K562 (cell line): ENCODE results near the gene CENPX. TPM values are rescaled to one million over a fixed set of nuclear protein-coding genes. Genes with fewer than 3 reads are reported as not detected.

Source experiments
- CBX8 ChIP-seq: fragments of 200-600 bp; sonication (generic); IDR thresholded peaks from 2 replicates; pipeline ENCODE4 v1.6.1; 2012; ENCODE audit warnings: borderline replicate concordance, mixed run types, low read depth, mild to moderate bottlenecking, moderate library complexity, mixed read lengths, low read length, control low read depth, inconsistent platforms; ENCODE audit not compliant: poor library complexity, severe bottlenecking; ENCODE audit errors: extremely low read depth
- COPS2 ChIP-seq: fragments of 450-650 bp; conservative IDR thresholded peaks from 2 replicates; pipeline ENCODE4 v1.6.1; 2016; ENCODE audit warnings: mild to moderate bottlenecking, moderate library complexity
- ESRRA ChIP-seq: fragments of 450-650 bp; IDR thresholded peaks from 2 replicates; pipeline ENCODE4 v1.6.1; 2014; ENCODE audit warnings: low read depth, mild to moderate bottlenecking, moderate library complexity, borderline replicate concordance
- FOXK2 ChIP-seq, 2 experiments: fragments of 450-650 bp; IDR thresholded peaks in 1 of 2; conservative IDR thresholded peaks in 1 of 2; 2 replicates each; pipeline ENCODE4 v1.6.1; 2016; ENCODE audit warnings: low read depth in 2 of 2, mild to moderate bottlenecking in 1 of 2
- HDAC8 ChIP-seq: fragments of 450-650 bp; IDR thresholded peaks from 2 replicates; pipeline ENCODE4 v1.6.1; 2016; ENCODE audit warnings: mild to moderate bottlenecking, missing genetic modification characterization, moderate library complexity, missing compliant biosample characterization
- MCM5 ChIP-seq: fragments of 450-650 bp; IDR thresholded peaks from 2 replicates; pipeline ENCODE4 v1.6.1; 2016; ENCODE audit warnings: low read depth
- NFATC3 ChIP-seq: fragments of 450-650 bp; IDR thresholded peaks from 2 replicates; pipeline ENCODE4 v1.6.1; 2017; ENCODE audit warnings: mild to moderate bottlenecking
- POLR2A ChIP-seq: fragments of 450-650 bp; conservative IDR thresholded peaks from 2 replicates; pipeline ENCODE4 v1.6.1; 2016
- POLR2G ChIP-seq: fragments of 200-400 bp; formaldehyde crosslinking; IDR thresholded peaks from 2 replicates; pipeline ENCODE4 v1.6.1; 2017; ENCODE audit warnings: low read depth, mild to moderate bottlenecking, antibody characterized with exemption, low read length, moderate library complexity
- POLR2H ChIP-seq: IDR thresholded peaks from 2 replicates; pipeline ENCODE4 v1.6.1; 2016; ENCODE audit warnings: missing genetic modification characterization, low read depth, mild to moderate bottlenecking, control low read depth, missing compliant biosample characterization, moderate library complexity
- PRPF4 ChIP-seq: fragments of 200-400 bp; formaldehyde crosslinking; IDR thresholded peaks from one replicate; pipeline ENCODE4 v1.6.1; 2017; ENCODE audit warnings: low read length, low read depth, mild to moderate bottlenecking; ENCODE audit not compliant: insufficient read depth, poor library complexity, severe bottlenecking
- RFX1 ChIP-seq: fragments of 450-650 bp; IDR thresholded peaks from 2 replicates; pipeline ENCODE4 v1.6.1; 2016; ENCODE audit warnings: mild to moderate bottlenecking, moderate library complexity
- SMARCB1 ChIP-seq: IDR thresholded peaks from 2 replicates; pipeline ENCODE4 v1.6.1; 2011; ENCODE audit warnings: improper control_type of control experiment, low read depth; ENCODE audit not compliant: insufficient read length
- SP2 ChIP-seq: IDR thresholded peaks from 2 replicates; pipeline ENCODE4 v1.6.1; 2011; ENCODE audit warnings: mild to moderate bottlenecking, low read depth, low read length, moderate library complexity; ENCODE audit not compliant: poor library complexity, severe bottlenecking; ENCODE audit errors: extremely low read depth
- TAF1 ChIP-seq: IDR thresholded peaks from 2 replicates; pipeline ENCODE4 v1.6.1; 2011; ENCODE audit warnings: mild to moderate bottlenecking, low read length, moderate library complexity; ENCODE audit not compliant: insufficient read depth, control insufficient read depth, severe bottlenecking; ENCODE audit errors: extremely low read depth
- TAF7 ChIP-seq: fragments of 450-650 bp; IDR thresholded peaks from 2 replicates; pipeline ENCODE4 v1.6.1; 2016; ENCODE audit warnings: missing genetic modification characterization, missing compliant biosample characterization
- TEAD1 ChIP-seq, 2 experiments: fragments of 450-650 bp in 1 of 2; sonication (generic) in 1 of 2; formaldehyde crosslinking; IDR thresholded peaks; 2 replicates each; pipeline versions ENCODE4 v1.4.0 to v1.8.0; 2020 to 2022; ENCODE audit warnings: mild to moderate bottlenecking in 2 of 2, missing genetic modification reagents in 1 of 2
- ZFPM2 ChIP-seq: fragments of 250-450 bp; sonication (Bioruptor Pico); IDR thresholded peaks from 2 replicates; pipeline ENCODE4 v1.5.1; 2022; ENCODE audit warnings: mild to moderate bottlenecking
- ZNF24 ChIP-seq: fragments of 450-650 bp; IDR thresholded peaks from 2 replicates; pipeline ENCODE4 v1.6.1; 2016
- ZNF253 ChIP-seq: fragments of 250-450 bp; sonication (Bioruptor Pico); conservative IDR thresholded peaks from 2 replicates; pipeline ENCODE4 v1.6.1; 2021; ENCODE audit warnings: mild to moderate bottlenecking
- ZNF584 ChIP-seq: fragments of 200-800 bp; sonication (Bioruptor generic); IDR thresholded peaks from 2 replicates; pipeline ENCODE4 v1.6.1; 2016; ENCODE audit warnings: low read depth, mild to moderate bottlenecking, missing genetic modification characterization, missing compliant biosample characterization
- ZNF75A ChIP-seq: fragments of 450-650 bp; formaldehyde crosslinking; IDR thresholded peaks from 2 replicates; pipeline ENCODE4 v1.4.0; 2020; ENCODE audit warnings: mild to moderate bottlenecking
- ZNF76 ChIP-seq: fragments of 250-450 bp; sonication (Bioruptor Pico); IDR thresholded peaks from 2 replicates; pipeline ENCODE4 v1.4.0; 2020; ENCODE audit warnings: mild to moderate bottlenecking, moderate library complexity, borderline replicate concordance
- polyA plus RNA-seq, 8 experiments: library from polyadenylated mRNA; depleted of rRNA in 4 of 8; stranded (reverse) in 5 of 8; unstranded in 3 of 8; fragments of >200 nt; fragmentation: Nextera tagmentation in 2 of 8; fragmentation: Illumina TruSeq in 1 of 8; extraction: Ambion mirVana in 2 of 8; extraction: Trizol in 1 of 8; gene quantifications; 2 replicates each; pipeline versions ENCODE4 v1.2.1 to v1.2.3, GENCODE V29; 2011 to 2014; ENCODE audit warnings: inconsistent platforms in 1 of 8, missing spikeins in 1 of 8
- total RNA-seq, 7 experiments: library from RNA; depleted of rRNA in 6 of 7; stranded (reverse); fragments of >200 nt in 6 of 7; fragmentation: Illumina TruSeq in 2 of 7; extraction: Trizol in 2 of 7; gene quantifications; 2 replicates each; pipeline versions ENCODE4 v1.2.1 to v1.2.3, GENCODE V29; 2011 to 2021; ENCODE audit warnings: low replicate concordance in 1 of 7
- TF ChIP-seq, protein P1 (sequence below): sonication (generic); formaldehyde crosslinking; IDR thresholded peaks from 2 replicates; pipeline ENCODE4 v1.9.0; 2022; ENCODE audit warnings: mild to moderate bottlenecking, missing genetic modification reagents
- TF ChIP-seq, protein P2 (sequence below): fragments of 250-450 bp; sonication (Bioruptor Pico); IDR thresholded peaks from 2 replicates; pipeline ENCODE4 v1.4.0; 2020; ENCODE audit warnings: mild to moderate bottlenecking
- TF ChIP-seq, protein P3 (sequence below): sonication (generic); formaldehyde crosslinking; IDR thresholded peaks from 2 replicates; pipeline ENCODE4 v1.8.1; 2023; ENCODE audit warnings: mild to moderate bottlenecking, missing genetic modification reagents

CENPX gene
- total and polyA plus RNA-seq, 9 of the 15 experiments (the other 6 are each of a cell fraction or from before 2014, with no cell fraction given) = 32.7 to 352 (median 127) TPM

DNA sequence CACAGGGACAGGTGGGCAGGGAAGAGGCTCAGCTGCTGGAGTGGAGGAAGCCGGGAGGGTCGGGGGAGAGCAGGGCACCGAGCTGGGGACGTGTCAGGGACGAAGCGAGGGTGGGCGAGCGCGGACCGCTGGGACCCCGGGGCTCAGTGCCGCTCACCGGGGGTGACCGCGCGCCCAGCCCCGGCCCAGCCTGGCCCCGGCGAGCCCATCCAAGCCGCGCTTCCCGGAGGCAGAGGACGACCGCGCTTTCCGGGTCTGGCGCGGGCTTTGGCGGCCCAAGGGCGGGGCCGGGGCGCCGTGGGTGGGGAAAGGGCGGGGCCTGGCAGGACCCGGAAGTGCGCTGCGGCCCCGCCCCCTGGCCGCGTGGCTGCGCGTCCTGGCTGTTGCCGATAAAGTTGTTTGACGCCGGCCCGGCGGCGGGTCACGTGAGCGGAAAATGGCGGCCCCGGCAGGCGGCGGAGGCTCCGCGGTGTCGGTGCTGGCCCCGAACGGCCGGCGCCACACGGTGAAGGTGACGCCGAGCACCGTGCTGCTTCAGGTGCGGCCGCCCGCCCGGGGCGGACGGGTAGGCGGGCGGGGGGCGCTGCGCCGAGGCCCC, 45.4 kb downstream of the CENPX start, which contains the start of gene ASPSCR1 (continued):
- TF ChIP-seq ESRRA (peak; percentile 84), SMARCB1 (no peak), POLR2H (tag) (peak; percentile 80), NFATC3 (no peak), ZNF253 (CRISPR knock-in tag) (no peak), ZNF76 (no peak), TAF1 (peak; percentile 87), POLR2A (peak; percentile 92), ZNF75A (no peak), COPS2 (no peak), ZNF584 (CRISPR knock-in tag) (no peak), MCM5 (no peak), HDAC8 (tag) (no peak), CBX8 (no peak), RFX1 (no peak), FOXK2 (conservative IDR thresholded peaks at IDR 0.05 in 1 of 2, IDR thresholded peaks at IDR 0.05 in 1 of 2; ENCODE audit: low read depth in 2 of 2) (peak in 1 of 2 experiments; percentile 51; a peak in 1 of 4 replicates), ZNF24 (no peak; the same call in 1 of the 2 replicates), ZFPM2 (0 out of 2 replicates have a peak, but pooled peaks have one; percentile 32), POLR2G (peak; percentile 91), TAF7 (tag) (no peak), SP2 (no peak), TEAD1 (CRISPR knock-in tag; IDR thresholded peaks at IDR 0.05) (peak in 1 of 2 experiments; percentile 64; a peak in 2 of 4 replicates), PRPF4 (peak; percentile 74)
- TF ChIP-seq, protein P1, sequence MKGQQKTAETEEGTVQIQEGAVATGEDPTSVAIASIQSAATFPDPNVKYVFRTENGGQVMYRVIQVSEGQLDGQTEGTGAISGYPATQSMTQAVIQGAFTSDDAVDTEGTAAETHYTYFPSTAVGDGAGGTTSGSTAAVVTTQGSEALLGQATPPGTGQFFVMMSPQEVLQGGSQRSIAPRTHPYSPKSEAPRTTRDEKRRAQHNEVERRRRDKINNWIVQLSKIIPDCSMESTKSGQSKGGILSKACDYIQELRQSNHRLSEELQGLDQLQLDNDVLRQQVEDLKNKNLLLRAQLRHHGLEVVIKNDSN (CRISPR knock-in tag) = peak; percentile 95
- TF ChIP-seq, protein P2, sequence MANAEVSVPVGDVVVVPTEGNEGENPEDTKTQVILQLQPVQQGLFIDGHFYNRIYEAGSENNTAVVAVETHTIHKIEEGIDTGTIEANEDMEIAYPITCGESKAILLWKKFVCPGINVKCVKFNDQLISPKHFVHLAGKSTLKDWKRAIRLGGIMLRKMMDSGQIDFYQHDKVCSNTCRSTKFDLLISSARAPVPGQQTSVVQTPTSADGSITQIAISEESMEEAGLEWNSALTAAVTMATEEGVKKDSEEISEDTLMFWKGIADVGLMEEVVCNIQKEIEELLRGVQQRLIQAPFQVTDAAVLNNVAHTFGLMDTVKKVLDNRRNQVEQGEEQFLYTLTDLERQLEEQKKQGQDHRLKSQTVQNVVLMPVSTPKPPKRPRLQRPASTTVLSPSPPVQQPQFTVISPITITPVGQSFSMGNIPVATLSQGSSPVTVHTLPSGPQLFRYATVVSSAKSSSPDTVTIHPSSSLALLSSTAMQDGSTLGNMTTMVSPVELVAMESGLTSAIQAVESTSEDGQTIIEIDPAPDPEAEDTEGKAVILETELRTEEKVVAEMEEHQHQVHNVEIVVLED (CRISPR knock-in tag) = peak; percentile 97
- TF ChIP-seq, protein P3, sequence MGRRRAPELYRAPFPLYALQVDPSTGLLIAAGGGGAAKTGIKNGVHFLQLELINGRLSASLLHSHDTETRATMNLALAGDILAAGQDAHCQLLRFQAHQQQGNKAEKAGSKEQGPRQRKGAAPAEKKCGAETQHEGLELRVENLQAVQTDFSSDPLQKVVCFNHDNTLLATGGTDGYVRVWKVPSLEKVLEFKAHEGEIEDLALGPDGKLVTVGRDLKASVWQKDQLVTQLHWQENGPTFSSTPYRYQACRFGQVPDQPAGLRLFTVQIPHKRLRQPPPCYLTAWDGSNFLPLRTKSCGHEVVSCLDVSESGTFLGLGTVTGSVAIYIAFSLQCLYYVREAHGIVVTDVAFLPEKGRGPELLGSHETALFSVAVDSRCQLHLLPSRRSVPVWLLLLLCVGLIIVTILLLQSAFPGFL (CRISPR knock-in tag) = no peak
